COLO829 (cell line): Measurements from ENCODE around the gene COX6A2.
A peak's percentile ranks its signal among the peaks of the same experiment; 100 is the strongest.

Experiments
- DNase-seq: peaks from one replicate; pipeline ENCODE4 v3.0.0; 2012; ENCODE audit warnings: low spot score

The COX6A2 gene

GRCh38 chr16:31410082-31410481 lies 18.1 kb downstream of the COX6A2 start:
- no peak for DNase-seq

GRCh38 chr16:31409433-31409832 lies 18.7 kb downstream of the COX6A2 start:
- no peak for DNase-seq

- DNase-seq = no peak
Observed at GRCh38 chr16:31407406-31407805, 20.8 kb downstream of the COX6A2 start.

GRCh38 chr16:31404353-31405064 lies 23.7 kb downstream of the COX6A2 start:
- DNase-seq = no peak

GRCh38 chr16:31403590-31404352 lies 24.4 kb downstream of the COX6A2 start:
- no peak for DNase-seq

GRCh38 chr16:31402687-31403086 lies 25.5 kb downstream of the COX6A2 start:
- DNase-seq = no peak

- DNase-seq = no peak
Observed at GRCh38 chr16:31401436-31401835, 26.7 kb downstream of the COX6A2 start.

- DNase-seq = no peak
Observed at GRCh38 chr16:31400191-31400590, 28.0 kb downstream of the COX6A2 start.

GRCh38 chr16:31397701-31398100 lies 30.5 kb downstream of the COX6A2 start:
- DNase-seq = no peak

GRCh38 chr16:31397096-31397660 lies 31.0 kb downstream of the COX6A2 start:
- no peak for DNase-seq

- no peak for DNase-seq
Observed at GRCh38 chr16:31395647-31396046, 32.5 kb downstream of the COX6A2 start.

GRCh38 chr16:31393056-31393455 lies 35.1 kb downstream of the COX6A2 start, which contains the start of gene ITGAD:
ITGAD (plus strand) TSS chr16:31393335; CDS start chr16:31393361, 26 bp downstream.
- no peak for DNase-seq

GRCh38 chr16:31390504-31391041 lies 37.6 kb downstream of the COX6A2 start:
- DNase-seq = no peak

- DNase-seq = no peak
Observed at GRCh38 chr16:31388535-31388934, 39.6 kb downstream of the COX6A2 start.

- DNase-seq = peak; percentile 61
Observed at GRCh38 chr16:31386157-31386984, 41.8 kb downstream of the COX6A2 start.

- DNase-seq = no peak
Observed at GRCh38 chr16:31385680-31386079, 42.5 kb downstream of the COX6A2 start.

GRCh38 chr16:31382485-31383161 lies 45.5 kb downstream of the COX6A2 start:
- DNase-seq = peak; percentile 67

- no peak for DNase-seq
Observed at GRCh38 chr16:31380201-31380600, 48.0 kb downstream of the COX6A2 start.
